ENCODE data around the gene NIPBL. TPM values are rescaled to one million over a fixed set of nuclear protein-coding genes. Genes with fewer than 3 reads are reported as not detected.
"Not testable (repeated sequence)": the region's sequence is repeated elsewhere in the genome, so short reads cannot be mapped to it uniquely, and the experiment has no call there.

NIPBL gene, protein sequence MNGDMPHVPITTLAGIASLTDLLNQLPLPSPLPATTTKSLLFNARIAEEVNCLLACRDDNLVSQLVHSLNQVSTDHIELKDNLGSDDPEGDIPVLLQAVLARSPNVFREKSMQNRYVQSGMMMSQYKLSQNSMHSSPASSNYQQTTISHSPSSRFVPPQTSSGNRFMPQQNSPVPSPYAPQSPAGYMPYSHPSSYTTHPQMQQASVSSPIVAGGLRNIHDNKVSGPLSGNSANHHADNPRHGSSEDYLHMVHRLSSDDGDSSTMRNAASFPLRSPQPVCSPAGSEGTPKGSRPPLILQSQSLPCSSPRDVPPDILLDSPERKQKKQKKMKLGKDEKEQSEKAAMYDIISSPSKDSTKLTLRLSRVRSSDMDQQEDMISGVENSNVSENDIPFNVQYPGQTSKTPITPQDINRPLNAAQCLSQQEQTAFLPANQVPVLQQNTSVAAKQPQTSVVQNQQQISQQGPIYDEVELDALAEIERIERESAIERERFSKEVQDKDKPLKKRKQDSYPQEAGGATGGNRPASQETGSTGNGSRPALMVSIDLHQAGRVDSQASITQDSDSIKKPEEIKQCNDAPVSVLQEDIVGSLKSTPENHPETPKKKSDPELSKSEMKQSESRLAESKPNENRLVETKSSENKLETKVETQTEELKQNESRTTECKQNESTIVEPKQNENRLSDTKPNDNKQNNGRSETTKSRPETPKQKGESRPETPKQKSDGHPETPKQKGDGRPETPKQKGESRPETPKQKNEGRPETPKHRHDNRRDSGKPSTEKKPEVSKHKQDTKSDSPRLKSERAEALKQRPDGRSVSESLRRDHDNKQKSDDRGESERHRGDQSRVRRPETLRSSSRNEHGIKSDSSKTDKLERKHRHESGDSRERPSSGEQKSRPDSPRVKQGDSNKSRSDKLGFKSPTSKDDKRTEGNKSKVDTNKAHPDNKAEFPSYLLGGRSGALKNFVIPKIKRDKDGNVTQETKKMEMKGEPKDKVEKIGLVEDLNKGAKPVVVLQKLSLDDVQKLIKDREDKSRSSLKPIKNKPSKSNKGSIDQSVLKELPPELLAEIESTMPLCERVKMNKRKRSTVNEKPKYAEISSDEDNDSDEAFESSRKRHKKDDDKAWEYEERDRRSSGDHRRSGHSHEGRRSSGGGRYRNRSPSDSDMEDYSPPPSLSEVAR (N-terminal part only)
- 92.7 TPM for total RNA-seq

DNA sequence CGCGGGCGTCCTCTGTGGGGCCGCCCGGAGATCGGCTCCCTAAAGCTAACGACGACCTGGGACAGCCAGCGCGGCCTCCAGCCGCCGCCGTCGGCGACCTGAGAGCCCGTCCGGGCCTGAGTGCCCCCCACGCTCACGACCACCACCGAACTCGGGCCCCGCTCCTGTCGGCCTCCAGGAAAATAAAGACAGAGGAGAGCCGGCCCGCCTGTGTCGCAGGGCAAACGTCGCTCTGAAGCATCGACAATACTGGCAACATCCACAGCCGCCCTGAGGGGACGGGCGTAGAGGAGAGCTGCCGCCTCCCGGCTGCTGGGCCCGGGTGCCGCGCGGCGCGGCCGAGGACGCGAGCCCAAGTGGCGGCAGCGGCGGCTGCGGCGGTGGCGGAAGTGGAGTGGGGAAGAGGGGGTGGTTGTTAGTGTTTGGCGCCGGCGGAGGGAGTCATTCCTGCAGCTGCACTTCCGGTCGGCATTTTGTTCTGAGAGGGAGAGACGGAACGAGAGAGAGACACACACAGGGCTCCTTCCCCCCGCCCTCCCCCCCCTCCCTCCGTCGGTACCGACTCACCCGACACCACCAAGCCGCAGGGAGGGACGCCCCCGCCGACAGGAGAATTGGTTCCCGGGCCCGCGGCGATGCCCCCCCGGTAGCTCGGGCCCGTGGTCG lies at the start of gene NIPBL:
TSS of gene NIPBL (plus strand) at position 471 of the 666 bp plus-strand sequence. CDS start 76,928 bp downstream, outside the sequence.
- DNase-seq (ENCODE audit: low spot score), result peak; percentile 95

DNA sequence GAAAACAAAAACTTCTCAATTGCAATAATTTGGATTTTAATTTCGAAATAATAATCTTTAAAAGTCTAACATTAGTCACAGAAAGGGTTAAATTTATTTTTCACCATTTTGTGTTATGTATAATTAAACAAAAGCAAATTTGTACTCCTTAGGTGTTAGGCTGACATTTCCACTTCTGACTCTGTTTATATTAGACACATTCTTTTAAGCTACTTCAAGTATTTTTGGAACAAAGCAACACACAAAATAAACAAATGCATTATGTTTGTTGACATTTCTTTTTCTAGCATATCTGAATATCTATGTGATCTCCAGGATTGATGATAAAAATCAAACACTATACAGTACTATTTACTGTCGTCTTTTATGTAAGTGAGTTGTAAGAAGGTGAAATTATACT lies 44.3 kb upstream of the NIPBL start:
- no peak for DNase-seq (ENCODE audit: low spot score)

DNA sequence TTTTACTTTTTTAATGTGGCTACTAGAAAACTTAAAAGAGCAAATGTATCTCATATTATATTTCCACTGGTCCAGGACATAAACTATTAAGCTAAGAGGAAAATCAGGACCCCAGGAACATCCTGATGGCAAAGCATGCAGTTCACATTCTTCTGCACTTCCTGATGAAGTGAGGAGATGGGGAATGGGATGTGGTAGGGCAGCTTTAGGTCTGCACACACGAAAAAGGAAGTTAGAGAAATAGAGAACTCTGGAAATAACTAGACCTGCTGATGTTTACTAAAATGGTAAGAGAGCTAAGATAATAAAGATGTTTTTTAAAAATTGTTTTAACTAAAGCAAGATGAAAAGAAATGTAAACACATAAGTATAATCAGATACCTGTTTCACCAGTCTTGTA lies 39.7 kb upstream of the NIPBL start:
- no peak for DNase-seq (ENCODE audit: low spot score)

DNA sequence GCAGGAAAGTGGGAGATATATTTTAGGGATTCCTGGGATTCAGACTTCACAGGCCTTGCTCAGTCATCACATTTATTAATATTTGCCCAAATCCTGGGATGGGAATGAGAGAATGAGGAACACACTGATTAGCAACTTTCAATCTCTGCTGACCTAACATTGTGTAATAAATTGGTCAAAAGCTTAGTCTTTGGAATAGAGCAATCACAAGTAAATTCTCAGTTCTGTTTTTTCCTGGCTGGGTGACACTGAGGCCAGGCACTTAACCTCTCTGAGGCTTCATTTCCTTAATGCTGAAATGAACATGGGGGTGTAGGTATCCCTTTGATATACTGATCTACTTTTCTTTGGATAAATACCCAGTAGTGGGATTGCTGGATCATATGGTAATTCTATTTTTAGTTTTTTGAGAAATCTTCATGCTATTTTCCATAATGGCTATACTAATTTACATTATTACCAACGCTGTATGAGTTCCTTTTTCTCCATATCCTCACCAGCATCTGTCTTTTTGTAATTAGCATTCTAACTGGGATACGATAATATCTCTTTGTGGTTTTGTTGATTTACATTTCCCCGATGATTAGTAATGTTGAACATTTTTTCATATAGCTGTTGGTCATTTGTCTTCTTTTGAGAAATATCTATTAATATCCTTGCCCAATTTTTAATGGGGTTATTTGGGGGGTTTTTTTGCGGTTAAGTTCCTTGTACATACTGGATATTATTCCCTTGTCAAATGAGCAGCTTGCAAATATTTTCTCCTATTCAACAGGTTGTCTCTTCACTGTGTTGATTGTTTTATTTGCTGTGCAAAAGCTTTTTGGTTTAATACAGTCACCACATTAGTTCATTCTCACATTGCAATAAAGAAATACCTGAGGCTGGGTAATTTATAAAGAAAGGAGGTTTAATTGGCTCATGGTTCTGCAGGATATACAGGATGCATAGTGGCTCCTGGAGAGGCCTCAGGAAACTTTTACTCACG lies 36.8 kb upstream of the NIPBL start:
- DNase-seq (ENCODE audit: low spot score), result no peak

DNA sequence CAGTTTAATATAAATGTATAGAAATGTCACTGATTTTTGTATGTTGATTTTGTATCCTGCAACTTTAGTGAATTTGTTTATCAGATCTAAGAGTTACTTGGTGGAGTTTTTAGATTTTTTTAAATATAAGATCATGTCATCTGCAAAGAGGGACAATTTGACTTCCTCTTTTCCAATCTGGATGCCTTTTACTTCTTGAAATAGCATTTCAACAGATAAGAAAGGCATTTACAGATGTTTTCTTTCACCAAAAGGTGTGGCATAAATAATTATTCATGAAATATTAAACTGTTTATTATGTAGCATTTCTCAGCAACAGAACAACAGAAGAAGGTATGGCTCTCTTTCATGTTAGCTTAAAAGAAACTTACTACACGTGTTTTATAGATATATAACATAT lies 34.9 kb upstream of the NIPBL start:
- DNase-seq (ENCODE audit: low spot score), result no peak

DNA sequence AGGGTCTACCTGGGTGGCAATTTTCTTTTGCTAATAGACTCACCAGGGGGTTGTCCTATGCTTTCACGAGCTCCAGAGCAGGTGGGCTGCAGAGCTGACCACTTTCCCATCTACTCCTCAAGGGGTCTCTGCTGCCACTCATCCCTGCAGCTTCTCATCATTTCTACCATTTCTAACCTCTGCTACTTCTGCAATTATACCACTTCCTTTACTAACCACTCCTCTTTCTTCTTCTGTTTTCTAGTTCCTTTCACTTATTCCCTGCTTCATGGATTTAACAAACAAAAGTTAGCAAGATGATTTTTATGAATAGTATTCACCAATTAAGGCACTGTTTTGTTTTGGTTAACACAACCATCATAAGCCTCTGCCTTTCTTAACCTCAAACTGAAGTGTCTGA lies 34.5 kb upstream of the NIPBL start:
- DNase-seq (ENCODE audit: low spot score), result no peak

DNA sequence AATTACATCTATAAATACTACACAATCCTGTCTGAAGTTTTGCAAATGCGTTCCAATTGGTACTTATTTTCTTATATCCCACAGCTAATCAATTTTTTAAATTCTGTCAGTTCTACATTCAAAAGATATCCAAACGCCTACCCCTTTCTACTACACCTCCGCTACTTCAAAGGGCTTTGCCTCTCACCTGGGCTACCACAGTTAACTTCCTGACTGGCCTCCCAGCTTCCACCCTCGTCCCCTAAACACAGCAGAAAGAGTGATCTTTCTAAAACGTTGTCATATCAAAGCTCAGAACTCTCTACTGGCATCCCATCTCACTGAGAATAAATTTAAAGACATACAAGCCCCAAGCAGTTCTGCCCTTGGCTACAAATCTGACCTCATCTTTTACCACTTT lies 32.3 kb upstream of the NIPBL start:
- DNase-seq (ENCODE audit: low spot score), result no peak

DNA sequence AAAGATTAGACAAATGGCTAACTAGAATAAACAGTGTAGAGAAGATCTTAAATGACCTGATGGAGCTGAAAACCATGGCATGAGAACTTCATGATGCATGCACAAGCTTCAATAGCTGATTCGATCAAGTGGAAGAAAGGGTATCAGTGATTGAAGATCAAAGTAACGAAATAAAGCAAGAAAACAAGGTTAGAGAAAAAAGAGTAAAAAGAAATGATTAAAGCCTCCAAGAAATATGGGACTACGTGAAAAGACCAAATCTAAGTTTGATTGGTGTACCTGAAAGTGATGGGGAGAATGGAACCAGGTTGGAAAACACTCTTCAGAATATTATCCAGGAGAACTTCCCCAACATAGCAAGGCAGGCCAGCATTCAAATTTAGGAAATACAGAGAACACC lies 28.0 kb upstream of the NIPBL start:
- DNase-seq (ENCODE audit: low spot score), result not testable (repeated sequence)

DNA sequence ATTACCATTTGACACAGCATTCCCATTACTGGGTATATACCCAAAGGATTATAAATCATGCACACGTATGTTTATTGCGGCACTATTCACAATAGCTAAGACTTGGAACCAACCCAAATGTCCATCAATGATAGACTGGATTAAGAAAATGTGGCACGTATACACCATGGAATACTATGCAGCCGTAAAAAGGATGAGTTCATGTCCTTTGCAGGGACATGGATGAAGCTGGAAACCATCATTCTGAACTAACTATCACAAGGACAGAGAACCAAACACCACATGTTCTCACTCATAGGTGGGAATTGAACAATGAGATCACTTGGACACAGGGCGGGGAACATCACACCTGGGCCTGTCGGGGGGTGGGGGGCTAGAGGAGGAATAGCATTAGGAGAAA lies 23.7 kb upstream of the NIPBL start:
- DNase-seq (ENCODE audit: low spot score), result not testable (repeated sequence)

DNA sequence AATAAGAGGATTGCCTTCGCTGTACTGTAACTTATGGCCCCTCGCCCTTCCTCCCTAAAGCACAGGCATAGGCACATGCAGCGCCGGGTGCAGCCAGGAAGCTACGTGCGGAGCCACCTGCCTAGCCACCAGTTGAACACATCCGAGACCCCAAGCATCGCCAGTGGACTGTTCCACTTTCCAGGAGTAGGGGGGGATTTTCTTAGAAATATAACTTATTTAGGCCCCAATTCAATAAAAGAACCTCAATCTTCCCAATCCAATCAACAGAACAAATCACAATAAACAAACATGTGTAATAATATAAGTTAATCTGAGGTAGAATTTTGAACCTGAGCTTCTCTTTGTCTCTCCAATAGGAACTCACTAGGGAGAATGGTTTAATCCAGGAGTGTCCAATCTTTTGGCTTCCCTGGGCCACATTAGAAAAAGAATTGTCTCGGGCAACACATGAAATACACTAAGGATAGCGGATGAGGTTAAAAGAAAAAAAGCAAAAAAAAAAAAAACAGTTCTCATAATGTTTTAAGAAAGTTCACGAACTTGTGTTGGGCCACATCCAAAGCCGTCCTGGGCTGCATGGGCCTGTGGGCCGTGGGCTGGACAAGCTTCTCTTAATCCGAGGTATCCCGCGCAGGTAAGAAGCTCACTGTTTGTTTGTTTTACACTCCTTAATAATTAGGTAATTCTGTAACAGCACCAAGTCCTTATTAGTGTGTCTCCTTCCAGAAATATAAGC lies 22.0 kb upstream of the NIPBL start:
- no peak for DNase-seq (ENCODE audit: low spot score)

DNA sequence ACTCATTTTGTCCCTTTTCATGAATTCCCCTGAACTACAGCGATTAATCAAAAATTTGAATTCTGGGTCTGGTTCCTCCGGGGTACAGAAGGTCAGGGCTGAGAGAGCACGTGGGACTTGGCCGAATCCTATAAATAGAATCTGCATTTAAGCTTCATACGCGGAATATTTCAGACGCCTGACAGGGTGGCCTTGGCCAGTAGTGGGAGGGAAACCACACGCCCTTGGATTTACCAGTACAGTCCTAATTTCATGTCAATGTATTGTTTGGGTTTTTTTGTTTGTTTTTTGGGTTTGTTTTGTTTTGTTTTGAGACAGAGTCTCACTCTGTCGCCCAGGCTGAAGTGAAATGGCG lies 21.5 kb upstream of the NIPBL start:
- no peak for DNase-seq (ENCODE audit: low spot score)

DNA sequence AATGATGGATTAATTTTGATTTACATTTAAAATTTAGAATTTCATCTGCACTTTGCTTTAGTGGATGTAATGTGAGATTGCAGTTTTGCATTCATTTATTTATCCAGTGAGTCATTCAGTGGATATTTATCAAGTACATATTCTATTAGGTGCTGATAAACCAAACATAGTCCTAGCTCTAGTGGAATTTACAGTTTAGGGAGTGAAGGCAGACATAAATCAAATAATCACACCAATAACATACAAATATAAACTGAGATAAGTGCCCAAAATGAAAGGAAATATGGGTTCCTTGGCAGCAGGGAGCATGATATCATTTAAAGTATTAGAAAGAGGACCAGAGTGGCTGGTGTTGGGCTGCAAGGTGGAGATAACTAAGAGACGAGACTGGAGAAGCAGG lies 14.7 kb upstream of the NIPBL start:
- DNase-seq (ENCODE audit: low spot score), result no peak

DNA sequence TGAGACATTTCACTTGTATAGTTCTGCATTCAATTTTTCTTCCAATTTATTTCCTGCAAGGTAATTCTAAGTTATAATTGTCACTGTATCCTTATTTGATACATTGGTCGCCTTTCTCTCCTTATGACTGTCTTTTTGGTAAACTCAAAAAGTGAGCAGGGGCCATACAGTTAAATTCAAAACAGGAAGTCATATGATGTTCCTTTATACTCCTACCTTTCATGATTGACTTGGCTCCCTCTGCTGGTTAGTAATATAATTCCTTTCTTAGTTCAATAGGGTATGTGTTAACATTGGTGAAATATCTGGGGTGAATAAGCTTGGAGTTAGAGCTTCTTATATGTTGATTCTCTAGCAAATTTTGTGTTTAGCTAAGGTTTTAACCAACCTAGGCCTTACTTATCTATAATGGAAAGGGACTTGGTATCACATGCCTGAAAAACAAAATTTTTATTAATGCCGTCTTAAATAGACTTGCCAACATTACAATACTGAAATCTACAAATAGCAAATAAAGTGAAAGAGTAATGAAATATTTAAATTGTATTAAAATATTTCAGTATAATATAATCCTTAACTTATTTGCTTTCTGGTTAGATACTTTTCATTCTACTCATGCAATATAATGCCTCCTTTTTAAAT lies 6.0 kb upstream of the NIPBL start:
- DNase-seq (ENCODE audit: low spot score), result no peak

DNA sequence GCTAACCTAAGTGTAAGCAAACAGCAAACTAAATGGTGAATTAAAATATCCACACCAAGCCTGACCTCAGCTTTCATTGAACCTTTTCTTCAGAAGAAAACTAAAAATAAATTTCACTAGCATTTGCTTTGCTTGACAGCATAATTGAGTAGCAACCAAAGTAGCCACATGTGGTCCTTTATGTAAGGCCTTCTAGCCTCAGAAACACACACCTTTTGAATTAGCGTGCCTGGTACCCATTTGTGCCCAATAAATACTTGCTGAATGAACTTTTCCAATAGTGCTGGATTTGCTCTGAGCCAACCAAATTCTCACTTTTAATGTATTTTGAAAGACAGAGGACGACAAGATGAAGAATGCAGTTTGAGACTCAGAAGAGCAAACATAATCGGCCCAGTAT lies 2.1 kb upstream of the NIPBL start:
- DNase-seq (ENCODE audit: low spot score), result no peak

DNA sequence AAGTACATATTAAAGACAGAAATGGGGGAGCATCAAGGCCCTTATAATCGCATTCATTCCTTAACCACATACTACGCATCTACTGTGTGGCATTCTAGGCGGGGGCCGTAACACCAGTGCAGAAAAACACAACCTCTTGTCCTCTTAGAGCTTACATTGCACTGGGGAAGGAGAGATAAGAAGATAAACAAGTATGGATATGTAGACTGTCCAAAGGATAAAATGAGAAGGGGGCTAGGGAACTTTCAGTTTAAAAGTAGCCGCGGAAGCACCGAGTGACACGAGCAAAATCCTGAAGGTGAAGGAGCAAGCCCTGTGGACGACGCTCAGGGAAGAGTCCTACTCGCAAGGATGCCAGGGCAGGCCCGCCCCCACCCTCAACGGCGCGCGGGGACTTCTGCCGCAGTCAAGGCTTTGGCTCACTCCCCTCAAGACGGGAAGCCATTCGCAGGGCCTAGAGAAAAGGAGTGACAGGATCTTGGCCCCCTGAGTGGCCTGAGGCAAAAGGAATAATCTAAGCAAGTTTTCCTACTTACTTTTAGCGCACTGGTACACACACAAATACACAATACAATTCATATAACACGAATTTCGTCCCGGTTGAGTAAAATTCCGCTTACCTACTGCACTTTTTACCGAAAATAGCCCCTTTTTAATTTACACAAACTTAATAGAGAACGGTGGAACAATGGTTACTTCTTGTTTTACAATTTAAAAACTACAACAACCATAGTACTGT lies 1.3 kb upstream of the NIPBL start:
- DNase-seq (ENCODE audit: low spot score), result peak; percentile 48

DNA sequence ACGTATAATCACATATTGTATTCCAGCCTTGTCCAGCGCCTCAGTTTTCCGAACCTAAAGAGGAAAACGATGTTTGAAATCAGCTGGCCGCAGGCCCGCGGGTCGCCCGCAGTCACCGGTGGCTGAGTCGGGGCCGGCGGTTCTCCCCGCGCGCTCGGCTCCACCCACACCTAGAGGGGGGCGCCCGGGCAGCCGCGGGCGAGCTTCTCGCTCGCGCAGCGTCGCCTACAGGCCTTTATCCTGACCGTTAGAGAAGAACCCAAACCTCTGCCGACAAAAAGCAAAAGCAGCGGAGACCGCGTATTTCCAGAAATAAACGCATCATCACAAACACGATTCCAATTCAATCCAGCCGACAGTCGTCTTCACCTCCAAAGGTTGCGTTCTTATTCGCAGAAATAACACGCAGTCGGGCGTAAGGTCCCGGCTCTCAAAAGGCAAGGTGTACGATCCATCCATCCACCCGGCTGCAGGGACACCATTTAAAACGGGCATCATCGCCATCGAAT lies 725 bp upstream of the NIPBL start:
- peak; percentile 87 for DNase-seq (ENCODE audit: low spot score)

DNA sequence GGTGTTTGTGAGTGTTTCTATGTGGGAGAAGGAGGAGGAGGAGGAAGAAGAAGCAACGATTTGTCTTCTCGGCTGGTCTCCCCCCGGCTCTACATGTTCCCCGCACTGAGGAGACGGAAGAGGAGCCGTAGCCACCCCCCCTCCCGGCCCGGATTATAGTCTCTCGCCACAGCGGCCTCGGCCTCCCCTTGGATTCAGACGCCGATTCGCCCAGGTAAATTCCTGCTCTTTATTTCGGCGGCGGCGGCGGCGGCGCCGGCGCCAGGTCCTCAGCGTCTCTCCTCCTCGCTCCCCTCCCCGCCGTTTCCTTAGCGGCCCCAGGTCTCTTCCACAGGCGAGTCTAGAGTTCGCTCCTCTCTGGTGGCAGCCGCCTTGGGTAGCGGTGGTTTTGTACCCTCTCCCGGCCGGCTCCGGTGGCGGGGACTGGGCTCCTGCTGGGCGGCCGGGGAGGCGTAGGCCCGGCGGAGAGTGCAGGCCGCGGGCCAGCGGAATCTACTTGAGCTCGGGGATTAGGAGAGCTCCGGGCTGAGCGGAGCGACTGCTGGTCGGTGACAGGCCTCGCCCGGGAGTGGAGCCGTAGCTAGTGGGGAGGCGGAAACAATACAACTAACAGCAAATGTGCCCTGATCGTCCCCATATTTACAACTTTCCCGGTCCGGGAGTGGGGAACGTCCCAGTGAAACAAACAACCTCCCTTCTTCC lies 547 bp downstream of the NIPBL start:
- peak; percentile 72 for DNase-seq (ENCODE audit: low spot score)

All from ureter (tissue), 1 donor.